H1 (cell line): Measurements from ENCODE around the gene RHCG. TPM values are rescaled to one million over a fixed set of nuclear protein-coding genes. Genes with fewer than 3 reads are reported as not detected.

Source experiments
- CTCF ChIA-PET: fragments of 300-600 bp; sonication (Branson Sonifier 250); formaldehyde crosslinking; loops from one replicate; lab custom pipeline; 2021; ENCODE audit not compliant: partially characterized antibody; lab: Charles Lee
- POLR2A ChIA-PET: fragments of 300-600 bp; sonication (Branson Sonifier 250); formaldehyde crosslinking; loops from one replicate; lab custom pipeline; 2021; ENCODE audit warnings: inconsistent platforms; ENCODE audit not compliant: partially characterized antibody; lab: Charles Lee
- DNase-seq, 2 experiments: peaks; one replicate each; pipeline versions ENCODE4 v3.0.0 to v3.0.0-alpha.2; 2010 to 2022; ENCODE audit warnings: low spot score in 2 of 2, low read depth in 1 of 2, mixed read lengths in 1 of 2
- FAIRE-seq: peaks from 2 replicates; lab custom pipeline; 2011; peaks lifted over from hg19 to GRCh38; lab: Jason Lieb, UNC
- H2AFZ ChIP-seq: 2 replicates; pipeline ENCODE4 v1.8.1; 2012; ENCODE audit warnings: low read length, inconsistent platforms
- H2AK5ac ChIP-seq: 2 replicates; pipeline ENCODE4 v1.6.1; 2013; ENCODE audit warnings: low read depth, low read length
- H2BK120ac ChIP-seq: replicated peaks from 2 replicates; pipeline ENCODE3; 2013; ENCODE audit warnings: low read depth, low read length, inconsistent platforms
- H2BK12ac ChIP-seq: 2 replicates; pipeline ENCODE4 v1.6.1; 2013; ENCODE audit warnings: low read depth, low read length
- H2BK15ac ChIP-seq: 2 replicates; pipeline ENCODE4 v1.6.1; 2013; ENCODE audit warnings: low read length
- H2BK20ac ChIP-seq: 2 replicates; pipeline ENCODE4 v1.6.1; 2013; ENCODE audit warnings: low read length
- H2BK5ac ChIP-seq: 2 replicates; pipeline ENCODE4 v1.6.1; 2013; ENCODE audit warnings: low read depth, low read length
- H3K14ac ChIP-seq: 2 replicates; pipeline ENCODE4 v1.6.1; 2013; ENCODE audit warnings: inconsistent platforms; ENCODE audit not compliant: insufficient read length
- H3K18ac ChIP-seq: 2 replicates; pipeline ENCODE4 v1.6.1; 2013; ENCODE audit warnings: low read length; ENCODE audit errors: extremely low read depth
- H3K23ac ChIP-seq: 2 replicates; pipeline ENCODE4 v1.6.1; 2013; ENCODE audit warnings: inconsistent platforms; ENCODE audit not compliant: insufficient read length
- H3K23me2 ChIP-seq: 2 replicates; pipeline ENCODE4 v1.6.1; 2013; ENCODE audit warnings: low read depth, low read length
- H3K27ac ChIP-seq: 2 replicates; pipeline ENCODE4 v1.6.1; 2011; ENCODE audit warnings: low read depth, low read length, inconsistent platforms
- H3K27me3 ChIP-seq, 4 experiments: replicated peaks in 1 of 4; 1 replicate in 1 of 4; 2 replicates in 3 of 4; pipeline versions ENCODE4 v1.6.1 to v1.8.1; 2011 to 2013; ENCODE audit warnings: low read length in 3 of 4, mild to moderate bottlenecking in 3 of 4, inconsistent platforms in 2 of 4, mixed read lengths in 2 of 4, moderate library complexity in 1 of 4; ENCODE audit not compliant: control insufficient read depth in 3 of 4, insufficient read depth in 3 of 4; ENCODE audit errors: extremely low read depth in 1 of 4
- H3K36me3 ChIP-seq, 4 experiments: 2 replicates each; pipeline versions ENCODE4 v1.6.1 to v1.8.1; 2011 to 2013; ENCODE audit warnings: mild to moderate bottlenecking in 4 of 4, low read length in 3 of 4, moderate library complexity in 2 of 4, control low read depth in 1 of 4, inconsistent platforms in 1 of 4; ENCODE audit not compliant: insufficient read depth in 4 of 4, control insufficient read depth in 2 of 4
- H3K4ac ChIP-seq: replicated peaks from 2 replicates; pipeline ENCODE3; 2013; ENCODE audit warnings: low read length, low read depth, mixed read lengths, inconsistent platforms; ENCODE audit not compliant: insufficient read length
- H3K4me1 ChIP-seq, 4 experiments: replicated peaks in 1 of 4; 1 replicate in 1 of 4; 2 replicates in 3 of 4; pipeline versions ENCODE4 v1.6.1 to v1.8.1; 2011 to 2013; ENCODE audit warnings: low read length in 3 of 4, inconsistent platforms in 2 of 4, mixed read lengths in 1 of 4; ENCODE audit not compliant: insufficient read depth in 4 of 4, control insufficient read depth in 3 of 4
- H3K4me2 ChIP-seq, 2 experiments: 2 replicates each; pipeline versions ENCODE4 v1.6.1 to v1.8.1; 2011 to 2013; ENCODE audit warnings: low read depth in 2 of 2, low read length in 2 of 2, control low read depth in 1 of 2, inconsistent platforms in 1 of 2, mild to moderate bottlenecking in 1 of 2; ENCODE audit not compliant: insufficient read depth in 1 of 2
- H3K4me3 ChIP-seq, 4 experiments: fragments of 200-600, 300-600 bp in 1 of 4; sonication (generic), shearing (Covaris generic), sonication (Bioruptor Twin) in 1 of 4; 2 replicates each; pipeline versions ENCODE4 v1.5.1 to v1.8.1; 2011 to 2016; ENCODE audit warnings: low read length in 4 of 4, low read depth in 3 of 4, control low read depth in 2 of 4, inconsistent platforms in 2 of 4, mild to moderate bottlenecking in 2 of 4, mixed read lengths in 1 of 4, moderate library complexity in 1 of 4; ENCODE audit not compliant: insufficient read depth in 2 of 4; ENCODE audit errors: extremely low read depth in 1 of 4
- H3K56ac ChIP-seq: replicated peaks from 2 replicates; pipeline ENCODE3; 2013; ENCODE audit warnings: low read depth, mild to moderate bottlenecking, mixed read lengths, low read length, inconsistent platforms; ENCODE audit not compliant: insufficient read length
- H3K79me1 ChIP-seq: 2 replicates; pipeline ENCODE4 v1.6.1; 2013; ENCODE audit warnings: low read depth, low read length, control low read depth
- H3K79me2 ChIP-seq, 2 experiments: 2 replicates each; pipeline versions ENCODE4 v1.6.1 to v1.8.1; 2012 to 2013; ENCODE audit warnings: low read length in 2 of 2, mild to moderate bottlenecking in 2 of 2, inconsistent platforms in 1 of 2; ENCODE audit not compliant: insufficient read depth in 2 of 2, control insufficient read depth in 1 of 2
- H3K9ac ChIP-seq, 4 experiments: replicated peaks in 1 of 4; 1 replicate in 1 of 4; 2 replicates in 3 of 4; pipeline versions ENCODE4 v1.6.1 to v1.8.1; 2011 to 2013; ENCODE audit warnings: low read depth in 3 of 4, low read length in 3 of 4, control low read depth in 2 of 4, mild to moderate bottlenecking in 2 of 4, moderate library complexity in 2 of 4, inconsistent platforms in 1 of 4; ENCODE audit errors: extremely low read depth in 1 of 4
- H3K9me3 ChIP-seq, 2 experiments: 2 replicates each; pipeline versions ENCODE4 v1.6.1 to v1.8.1; 2012 to 2013; ENCODE audit warnings: mild to moderate bottlenecking in 2 of 2, moderate library complexity in 2 of 2, control low read depth in 1 of 2, inconsistent platforms in 1 of 2, low read depth in 1 of 2, low read length in 1 of 2, mixed read lengths in 1 of 2; ENCODE audit not compliant: insufficient read depth in 2 of 2
- H4K20me1 ChIP-seq, 2 experiments: replicated peaks in 1 of 2; 2 replicates each; pipeline versions ENCODE3 to v1.8.1; 2011 to 2013; ENCODE audit warnings: inconsistent platforms in 2 of 2, low read length in 2 of 2, mild to moderate bottlenecking in 1 of 2; ENCODE audit not compliant: insufficient read depth in 2 of 2, control insufficient read depth in 1 of 2
- H4K5ac ChIP-seq: 2 replicates; pipeline ENCODE4 v1.6.1; 2013; ENCODE audit warnings: low read length, low read depth, mixed read lengths, inconsistent platforms; ENCODE audit not compliant: insufficient read length
- H4K8ac ChIP-seq: 2 replicates; pipeline ENCODE4 v1.8.0; 2013; ENCODE audit warnings: mild to moderate bottlenecking, moderate library complexity, low read length, inconsistent platforms; ENCODE audit not compliant: insufficient read depth; ENCODE audit errors: extremely low read depth
- H4K91ac ChIP-seq: replicated peaks from 2 replicates; pipeline ENCODE3; 2013; ENCODE audit warnings: low read length, mixed read lengths, inconsistent platforms; ENCODE audit not compliant: insufficient read length
- CREB1 ChIP-seq: IDR thresholded peaks from 2 replicates; pipeline ENCODE4 v1.6.1; 2012; ENCODE audit warnings: inconsistent platforms
- KDM1A ChIP-seq: fragments of 200-600, 300-600 bp; sonication (generic); IDR thresholded peaks from 2 replicates; pipeline ENCODE4 v1.7.1; 2016; ENCODE audit warnings: mild to moderate bottlenecking, low read length, borderline replicate concordance
- MAX ChIP-seq: IDR thresholded peaks from 2 replicates; pipeline ENCODE4 v1.6.1; 2012; ENCODE audit warnings: inconsistent platforms
- NRF1 ChIP-seq: IDR thresholded peaks from 2 replicates; pipeline ENCODE4 v1.6.1; 2011; ENCODE audit warnings: mild to moderate bottlenecking, low read depth, low read length, improper control_type of control experiment
- RBBP5 ChIP-seq: IDR thresholded peaks from 2 replicates; pipeline ENCODE4 v1.7.1; 2012; ENCODE audit warnings: low read depth, mild to moderate bottlenecking, inconsistent platforms, low read length, moderate library complexity, borderline replicate concordance
- RFX5 ChIP-seq: IDR thresholded peaks from 2 replicates; pipeline ENCODE4 v1.6.1; 2011; ENCODE audit warnings: low read depth, low read length, improper control_type of control experiment, borderline replicate concordance
- RXRA ChIP-seq: IDR thresholded peaks from 2 replicates; pipeline ENCODE4 v1.6.1; 2011; ENCODE audit warnings: low read depth, mild to moderate bottlenecking, low read length, moderate library complexity; ENCODE audit not compliant: insufficient read depth
- SIN3A ChIP-seq, 2 experiments: IDR thresholded peaks in 1 of 2; conservative IDR thresholded peaks in 1 of 2; 2 replicates each; pipeline ENCODE4 v1.6.1; 2011 to 2012; ENCODE audit warnings: low read length in 2 of 2, improper control_type of control experiment in 1 of 2, low read depth in 1 of 2, mild to moderate bottlenecking in 1 of 2
- SUZ12 ChIP-seq: fragments of 200-600 bp; sonication (generic); IDR thresholded peaks from 2 replicates; pipeline ENCODE4 v1.6.1; 2012; ENCODE audit warnings: mild to moderate bottlenecking, inconsistent platforms, low read length, moderate library complexity, mixed read lengths
- WGBS, 2 experiments: shearing (Covaris generic) in 1 of 2; methylation state at CpG; one replicate each; pipeline versions ENCODE4 v1.1.6 to v1.1.7; 2013 to 2015; ENCODE audit warnings: low lambda C conversion rate in 2 of 2, mixed read lengths in 2 of 2, inconsistent platforms in 1 of 2, low coverage in 1 of 2, missing lambda C conversion rate in 1 of 2; ENCODE audit not compliant: insufficient replicate concordance in 2 of 2, insufficient coverage in 1 of 2, insufficient read length in 1 of 2; ENCODE audit errors: extremely low coverage in 1 of 2, missing lambda C conversion rate in 1 of 2; 5-methylcytosine and 5-hydroxymethylcytosine counted together
- polyA plus RNA-seq, 7 experiments: library from polyadenylated mRNA; depleted of rRNA in 3 of 7; stranded (reverse) in 5 of 7; unstranded in 2 of 7; fragments of >200 nt in 5 of 7; fragments of 200-250 nt in 2 of 7; gene quantifications; 1 replicate in 5 of 7; 2 replicates in 1 of 7; 4 replicates in 1 of 7; pipeline versions ENCODE4 v1.2.1 to v1.2.3, GENCODE V29; 2011 to 2013; ENCODE audit warnings: missing spikeins in 2 of 7, mixed read lengths in 2 of 7
- total RNA-seq: library from RNA; stranded (reverse); fragmentation: NEBNext Ultra II Directional; extraction: Animal tissue kit (Norgen Biotek cat#: 25700); gene quantifications from 2 replicates; pipeline ENCODE4 v1.2.1, GENCODE V29; 2021

RHCG gene
- total and polyA plus RNA-seq, 2 of the 8 experiments (the other 6 are each of a cell fraction or from before 2014, with no cell fraction given), result 0.68 TPM; not detected in 1

GRCh38 chr15:89442155-89442554 is 54.2 kb downstream of the RHCG start:
- no peak overlapping the region for H2BK5ac ChIP-seq
- H3K9me3 ChIP-seq, result no peaks in the 10 kb centered on the region
- H2BK15ac ChIP-seq, result no peak overlapping the region
- no peak overlapping the region for H3K4ac ChIP-seq
- TF ChIP-seq RXRA (no peak), NRF1 (no peak), RFX5 (no peak), CREB1 (no peak), MAX (no peak), RBBP5 (no peak), SIN3A (conservative IDR thresholded peaks at IDR 0.05 in 1 of 2, IDR thresholded peaks at IDR 0.05 in 1 of 2; ENCODE audit: low read depth in 1 of 2, low read length in 2 of 2) (no peak), KDM1A (no peak), SUZ12 (no peak)
- H3K9ac ChIP-seq, result no peak overlapping the region
- no peak overlapping the region for H2AFZ ChIP-seq
- H4K20me1 ChIP-seq, result peaks cover 0 to 1% of the 10 kb centered on the region in 2 experiments
- H3K36me3 ChIP-seq, result no peaks in the 10 kb centered on the region
- no peak overlapping the region for H3K27ac ChIP-seq
- no peak overlapping the region for H2BK12ac ChIP-seq
- no peak overlapping the region for H3K4me3 ChIP-seq
- H3K79me2 ChIP-seq, result no peaks in the 10 kb centered on the region
- peaks cover 0 to 2% (median 0%) of the 10 kb centered on the region in 4 experiments; a peak in 3 of 7 replicates for H3K27me3 ChIP-seq
- DNase-seq (no peak), FAIRE-seq (no peak)
- 93% methylated on average over 10 of the region's 10 CpGs; no CpG with 5 or more reads in 1 of the 2 experiments for WGBS, 2 experiments
- no peaks in the 10 kb centered on the region for H3K23me2 ChIP-seq
- H3K56ac ChIP-seq, result no peak overlapping the region
- H2BK120ac ChIP-seq, result no peak overlapping the region
- H2AK5ac ChIP-seq, result no peak overlapping the region
- no peak overlapping the region; the same call in 1 of the 2 replicates for H4K8ac ChIP-seq
- H3K79me1 ChIP-seq, result no peaks in the 10 kb centered on the region
- H4K91ac ChIP-seq, result no peak overlapping the region
- H2BK20ac ChIP-seq, result no peak overlapping the region
- H3K4me2 ChIP-seq, result no peak overlapping the region
- H3K14ac ChIP-seq, result no peak overlapping the region
- ChIA-PET CTCF (interaction anchor here (1.0 to 14.8 kb wide), 32 partner anchors 6 to 148 kb away, joined by 3 to 518 read pairs (median 6); partner anchors contain the start of genes RHCG and TICRR), POLR2A (interaction anchor here (0.6 to 1.3 kb wide), 6 partner anchors 8 to 47 kb away, joined by 3 to 4 read pairs (median 4); no protein-coding TSS in a partner anchor)
- no peak overlapping the region for H3K18ac ChIP-seq
- peaks cover 2 to 18% (median 13%) of the 10 kb centered on the region in 4 experiments for H3K4me1 ChIP-seq
- no peak overlapping the region for H4K5ac ChIP-seq
- no peak overlapping the region for H3K23ac ChIP-seq
